ENCODE data around the gene MCM9. TPM values are rescaled to one million over a fixed set of nuclear protein-coding genes. Genes with fewer than 3 reads are reported as not detected.

The MCM9 gene
- total RNA-seq, 1 experiment from 2014 or later = 18.6 TPM

GRCh38 chr6:118890997-118891790, 43.8 kb downstream of the MCM9 start:
- Histone ChIP-seq H2AFZ (ENCODE audit: low read length) (no peak overlapping the region), H3K4ac (ENCODE audit: low read depth, low read length) (no peak overlapping the region), H3K18ac (ENCODE audit: insufficient read length, low read depth, low read length) (no peak overlapping the region), H3K23me2 (ENCODE audit: insufficient read length, low read depth, low read length, poor library complexity, severe bottlenecking) (no peaks in the 10 kb centered on the region), H3K14ac (ENCODE audit: insufficient read depth, low read length) (no peak overlapping the region), H2BK20ac (ENCODE audit: low read depth, low read length, poor library complexity, severe bottlenecking) (no peak overlapping the region), H2BK15ac (ENCODE audit: low read depth, low read length) (no peak overlapping the region), H3K79me2 (ENCODE audit: insufficient read depth, low read length) (no peaks in the 10 kb centered on the region; the same call in 1 of the 2 replicates), H3K4me1 (ENCODE audit: insufficient read depth, low read length) (no peaks in the 10 kb centered on the region), H3K27me3 (ENCODE audit: insufficient read depth, low read length) (no peaks in the 10 kb centered on the region), H2BK5ac (ENCODE audit: insufficient read length, low read length) (no peak overlapping the region), H3K9ac (ENCODE audit: extremely low read depth, insufficient read length, low read length) (no peak overlapping the region), H4K20me1 (ENCODE audit: control insufficient read depth, insufficient read depth, insufficient read length) (no peaks in the 10 kb centered on the region), H3T11ph (ENCODE audit: low read length) (no peak overlapping the region), H4K5ac (ENCODE audit: insufficient read length, low read depth, low read length) (no peak overlapping the region), H3K79me1 (ENCODE audit: insufficient read depth, low read depth, low read length, poor library complexity, severe bottlenecking) (no peaks in the 10 kb centered on the region), H2BK120ac (ENCODE audit: low read depth, low read length, poor library complexity, severe bottlenecking) (no peak overlapping the region), H3K56ac (ENCODE audit: insufficient read length, low read depth, low read length) (no peak overlapping the region), H3K9me3 (ENCODE audit: control insufficient read depth, low read depth, low read length) (no peaks in the 10 kb centered on the region), H4K91ac (ENCODE audit: insufficient read length, low read depth, low read length) (no peak overlapping the region), H2BK12ac (ENCODE audit: insufficient read length, low read depth, low read length) (no peak overlapping the region), H3K23ac (ENCODE audit: insufficient read length, low read depth, low read length) (no peak overlapping the region), H2AK5ac (ENCODE audit: insufficient read length, low read length) (no peak overlapping the region), H3K27ac (ENCODE audit: insufficient read length, low read depth, low read length) (no peak overlapping the region), H4K8ac (replicated peaks; ENCODE audit: insufficient read length, low read depth, low read length) (no peak overlapping the region), H3K4me2 (ENCODE audit: insufficient read depth, insufficient read length, low read length) (no peak overlapping the region)
- no peak for TF ChIP-seq CTCF (conservative IDR thresholded peaks at IDR 0.05)
- 0 out of 5 replicates have a peak, but pooled peaks cover 0 to 2% of the 10 kb centered on the region in 2 experiments for H3K9me3 Mint-ChIP-seq
- H3K27ac Mint-ChIP-seq = no peak overlapping the region
- H3K4me3 Mint-ChIP-seq = no peak overlapping the region; a peak in 1 of 5 replicates
- H3K36me3 Mint-ChIP-seq (ENCODE audit: insufficient read depth in 1 of 3, low read depth in 3 of 3) = peaks cover 0 to 4% (median 4%) of the 10 kb centered on the region in 3 experiments; a peak in 2 of 7 replicates
- H3K27me3 Mint-ChIP-seq (ENCODE audit: low read depth) = no peaks in the 10 kb centered on the region
- H3K4me1 Mint-ChIP-seq = peaks cover 17 to 26% of the 10 kb centered on the region in 2 experiments
- no CpG with 5 or more reads among the region's 5 CpGs for WGBS (ENCODE audit: extremely low coverage, insufficient read length, low lambda C conversion rate)
- DNase-seq = no peak

Data from H9 (cell line).